K562 (cell line): ENCODE results near the gene TMEM150C. TPM values are rescaled to one million over a fixed set of nuclear protein-coding genes. Genes with fewer than 3 reads are reported as not detected.

Experiments used
- ATAC-seq: fragments of 200-7000 bp; cut with Tn5 transposase; 3 replicates; pipeline ENCODE4 v1.9.1; 2020; ENCODE audit warnings: moderate library complexity
- BruUV-seq: library from RNA; stranded (reverse); fragments of 400-500 nt; replicated peaks from 2 replicates; lab custom pipeline; 2021; lab: Mats Ljungman, UMichigan
- CTCF ChIA-PET: fragments of 300-600 bp; formaldehyde crosslinking; extraction: SDS; loops from one replicate; lab custom pipeline; 2021; ENCODE audit warnings: low intra/inter-chr PET ratio; lab: Yijun Ruan, JAX
- POLR2A ChIA-PET: fragments of 300-600, 350-650 bp; sonication (Branson Sonifier 250); formaldehyde crosslinking; extraction: SDS; loops from one replicate; lab custom pipeline; 2021; ENCODE audit warnings: antibody characterized with exemption, inconsistent platforms; lab: Yijun Ruan, JAX
- DNase-seq, 4 experiments: peaks; one replicate each; pipeline versions ENCODE4 v3.0.0 to v3.0.0-alpha.2; 2011 to 2018; ENCODE audit warnings: low spot score in 3 of 4, mixed read lengths in 3 of 4; ENCODE audit errors: extremely low read depth in 1 of 4
- FAIRE-seq: peaks from 2 replicates; lab custom pipeline; 2011; peaks lifted over from hg19 to GRCh38; lab: Jason Lieb, UNC
- H2AFZ ChIP-seq: 2 replicates; pipeline ENCODE4 v1.6.0; 2011; ENCODE audit warnings: low read depth, low read length, control low read depth, inconsistent platforms
- H3K27ac ChIP-seq: fragments of 200-600 bp; 3 replicates; pipeline ENCODE4 v1.8.0; 2011; ENCODE audit warnings: low read depth, mild to moderate bottlenecking, control low read depth, inconsistent platforms, low read length, moderate library complexity, mixed read lengths; ENCODE audit errors: extremely low read depth
- H3K27me3 ChIP-seq, 2 experiments: fragments of 300-600 bp in 1 of 2; 2 replicates in 1 of 2; 3 replicates in 1 of 2; pipeline versions ENCODE4 v1.6.0 to v1.8.0; 2011; ENCODE audit warnings: inconsistent platforms in 2 of 2, low read length in 2 of 2, mild to moderate bottlenecking in 1 of 2, mixed read lengths in 1 of 2, moderate library complexity in 1 of 2; ENCODE audit not compliant: control insufficient read depth in 2 of 2, insufficient read depth in 2 of 2
- H3K36me3 ChIP-seq: fragments of 300-600 bp; 3 replicates; pipeline ENCODE4 v1.8.0; 2011; ENCODE audit warnings: mild to moderate bottlenecking, low read length, inconsistent platforms; ENCODE audit not compliant: control insufficient read depth, insufficient read depth
- H3K4me1 ChIP-seq, 2 experiments: fragments of 200-600 bp in 1 of 2; replicated peaks in 1 of 2; 2 replicates in 1 of 2; 3 replicates in 1 of 2; pipeline versions ENCODE4 v1.5.1 to v1.8.0; 2011; ENCODE audit warnings: inconsistent platforms in 2 of 2, low read length in 2 of 2, mild to moderate bottlenecking in 1 of 2, mixed read lengths in 1 of 2, moderate library complexity in 1 of 2; ENCODE audit not compliant: control insufficient read depth in 2 of 2, insufficient read depth in 2 of 2
- H3K4me2 ChIP-seq: 2 replicates; pipeline ENCODE4 v1.6.1; 2011; ENCODE audit warnings: low read length, control low read depth, inconsistent platforms, mixed read lengths; ENCODE audit not compliant: insufficient read depth
- H3K4me3 ChIP-seq: fragments of 200-600 bp; sonication (generic), shearing (Covaris generic); 2 replicates; pipeline ENCODE4 v1.5.1; 2016; ENCODE audit warnings: control low read depth, inconsistent platforms
- H3K79me2 ChIP-seq: fragments of 200-600 bp; 3 replicates; pipeline ENCODE4 v1.8.0; 2011; ENCODE audit warnings: low read length, inconsistent platforms; ENCODE audit not compliant: control insufficient read depth, insufficient read depth
- H3K9ac ChIP-seq, 2 experiments: 2 replicates each; pipeline versions ENCODE4 v1.6.0 to v1.6.1; 2011; ENCODE audit warnings: low read depth in 2 of 2, low read length in 2 of 2, control low read depth in 1 of 2, inconsistent platforms in 1 of 2, mild to moderate bottlenecking in 1 of 2, mixed read lengths in 1 of 2; ENCODE audit not compliant: insufficient read depth in 1 of 2
- H3K9me1 ChIP-seq: one replicate; pipeline ENCODE4 v1.6.0; 2011; ENCODE audit warnings: inconsistent platforms, mild to moderate bottlenecking, low read length, moderate library complexity; ENCODE audit not compliant: control insufficient read depth, insufficient read depth
- H3K9me3 ChIP-seq: replicated peaks from 2 replicates; pipeline ENCODE4 v1.5.1; 2011; ENCODE audit warnings: low read depth, low read length, inconsistent platforms; ENCODE audit not compliant: control insufficient read depth, insufficient read depth
- H4K20me1 ChIP-seq: replicated peaks from 2 replicates; pipeline ENCODE4 v1.6.1; 2011; ENCODE audit warnings: low read length, inconsistent platforms, mixed read lengths; ENCODE audit not compliant: control insufficient read depth, insufficient read depth
- EP400 ChIP-seq: fragments of 450-650 bp; IDR thresholded peaks from 2 replicates; pipeline ENCODE4 v1.6.1; 2017; ENCODE audit warnings: antibody characterized with exemption, mild to moderate bottlenecking, moderate library complexity
- FOXK1 ChIP-seq: sonication (generic); formaldehyde crosslinking; IDR thresholded peaks from 2 replicates; pipeline ENCODE4 v1.8.0; 2022; ENCODE audit warnings: missing genetic modification reagents, mild to moderate bottlenecking, borderline replicate concordance
- FOXP1 ChIP-seq: sonication (generic); formaldehyde crosslinking; IDR thresholded peaks from 2 replicates; pipeline ENCODE4 v1.8.0; 2022; ENCODE audit warnings: mild to moderate bottlenecking, missing genetic modification reagents
- GATAD2B ChIP-seq: fragments of 450-650 bp; IDR thresholded peaks from 2 replicates; pipeline ENCODE4 v1.6.1; 2017; ENCODE audit warnings: mild to moderate bottlenecking, borderline replicate concordance
- NEUROD1 ChIP-seq: fragments of 150-350 bp; IDR thresholded peaks from 2 replicates; pipeline ENCODE4 v1.6.1; 2014; ENCODE audit warnings: borderline replicate concordance, low read length, low read depth; ENCODE audit not compliant: partially characterized antibody
- RBM34 ChIP-seq: fragments of 200-400 bp; formaldehyde crosslinking; IDR thresholded peaks from 2 replicates; pipeline ENCODE4 v1.6.1; 2018; ENCODE audit warnings: low read length, borderline replicate concordance; ENCODE audit not compliant: insufficient read depth
- SRSF1 ChIP-seq: fragments of 200-400 bp; formaldehyde crosslinking; IDR thresholded peaks from 2 replicates; pipeline ENCODE4 v1.6.1; 2017; ENCODE audit warnings: mild to moderate bottlenecking, low read depth, low read length, moderate library complexity
- ZBTB17 ChIP-seq: fragments of 450-650 bp; formaldehyde crosslinking; IDR thresholded peaks from 2 replicates; pipeline ENCODE4 v1.4.0; 2020; ENCODE audit warnings: mild to moderate bottlenecking
- ZNF444 ChIP-seq: fragments of 250-450 bp; sonication (Bioruptor Pico); IDR thresholded peaks from 2 replicates; pipeline ENCODE4 v1.4.0; 2020; ENCODE audit warnings: mild to moderate bottlenecking, moderate library complexity
- ZNF668 ChIP-seq: fragments of 250-450 bp; sonication (Bioruptor Pico); IDR thresholded peaks from 2 replicates; pipeline ENCODE4 v1.8.0; 2022; ENCODE audit warnings: mild to moderate bottlenecking, inconsistent platforms
- ZNF766 ChIP-seq: fragments of 200-800 bp; sonication (Bioruptor generic); conservative IDR thresholded peaks from 2 replicates; pipeline ENCODE4 v1.6.1; 2016; ENCODE audit warnings: missing genetic modification characterization, missing compliant biosample characterization
- WGBS: fragments of 100-300 bp; shearing (Covaris generic); methylation state at CpG from one replicate; pipeline ENCODE4 v1.1.6; 2016; ENCODE audit warnings: low coverage, mixed read lengths; ENCODE audit not compliant: insufficient coverage; ENCODE audit errors: missing lambda C conversion rate; 5-methylcytosine and 5-hydroxymethylcytosine counted together
- in situ Hi-C: fragments of 300-500 bp; cut with MboI; formaldehyde crosslinking; loops from 4 replicates; pipeline ENCODE4 v1.15.0; 2018; ENCODE audit warnings: inconsistent platforms, mixed read lengths
- intact Hi-C: fragments of 100-400 bp; cut with micrococcal nuclease; formaldehyde crosslinking; loops from 2 replicates; pipeline ENCODE4 v1.14.2; 2022
- polyA plus RNA-seq, 8 experiments: library from polyadenylated mRNA; depleted of rRNA in 4 of 8; stranded (reverse) in 5 of 8; unstranded in 3 of 8; fragments of >200 nt; fragmentation: Nextera tagmentation in 2 of 8; fragmentation: Illumina TruSeq in 1 of 8; extraction: Ambion mirVana in 2 of 8; extraction: Trizol in 1 of 8; gene quantifications; 2 replicates each; pipeline versions ENCODE4 v1.2.1 to v1.2.3, GENCODE V29; 2011 to 2014; ENCODE audit warnings: inconsistent platforms in 1 of 8, missing spikeins in 1 of 8
- total RNA-seq, 7 experiments: library from RNA; depleted of rRNA in 6 of 7; stranded (reverse); fragments of >200 nt in 6 of 7; fragmentation: Illumina TruSeq in 2 of 7; extraction: Trizol in 2 of 7; gene quantifications; 2 replicates each; pipeline versions ENCODE4 v1.2.1 to v1.2.3, GENCODE V29; 2011 to 2021; ENCODE audit warnings: low replicate concordance in 1 of 7
- TF ChIP-seq, protein P1 (sequence below): sonication (generic); formaldehyde crosslinking; IDR thresholded peaks from 2 replicates; pipeline ENCODE4 v1.8.0; 2022; ENCODE audit warnings: missing genetic modification reagents, mild to moderate bottlenecking, moderate library complexity, borderline replicate concordance
- TF ChIP-seq, protein P2 (sequence below), 2 experiments: fragments of 450-650 bp; IDR thresholded peaks; 2 replicates each; pipeline ENCODE4 v1.6.1; 2016

TMEM150C gene
- total and polyA plus RNA-seq, 9 of the 15 experiments (the other 6 are each of a cell fraction or from before 2014, with no cell fraction given) = 0.07 TPM; not detected in 8

- BruUV-seq = no TSS peak
- no peak for DNase-seq
Observed at GRCh38 chr4:82560853-82561785, 669 bp downstream of the TMEM150C start.

GRCh38 chr4:82559735-82560120 is 2.1 kb downstream of the TMEM150C start:
- peaks cover 38 to 62% of the 10 kb centered on the region in 2 experiments; a peak in 4 of 5 replicates for H3K27me3 ChIP-seq
- TF ChIP-seq RBM34 (no peak), ZNF766 (CRISPR knock-in tag) (no peak), ZNF444 (CRISPR knock-in tag) (no peak)
- TF ChIP-seq, protein P1, sequence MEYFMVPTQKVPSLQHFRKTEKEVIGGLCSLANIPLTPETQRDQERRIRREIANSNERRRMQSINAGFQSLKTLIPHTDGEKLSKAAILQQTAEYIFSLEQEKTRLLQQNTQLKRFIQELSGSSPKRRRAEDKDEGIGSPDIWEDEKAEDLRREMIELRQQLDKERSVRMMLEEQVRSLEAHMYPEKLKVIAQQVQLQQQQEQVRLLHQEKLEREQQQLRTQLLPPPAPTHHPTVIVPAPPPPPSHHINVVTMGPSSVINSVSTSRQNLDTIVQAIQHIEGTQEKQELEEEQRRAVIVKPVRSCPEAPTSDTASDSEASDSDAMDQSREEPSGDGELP (CRISPR knock-in tag) = no peak
- TF ChIP-seq, protein P2, sequence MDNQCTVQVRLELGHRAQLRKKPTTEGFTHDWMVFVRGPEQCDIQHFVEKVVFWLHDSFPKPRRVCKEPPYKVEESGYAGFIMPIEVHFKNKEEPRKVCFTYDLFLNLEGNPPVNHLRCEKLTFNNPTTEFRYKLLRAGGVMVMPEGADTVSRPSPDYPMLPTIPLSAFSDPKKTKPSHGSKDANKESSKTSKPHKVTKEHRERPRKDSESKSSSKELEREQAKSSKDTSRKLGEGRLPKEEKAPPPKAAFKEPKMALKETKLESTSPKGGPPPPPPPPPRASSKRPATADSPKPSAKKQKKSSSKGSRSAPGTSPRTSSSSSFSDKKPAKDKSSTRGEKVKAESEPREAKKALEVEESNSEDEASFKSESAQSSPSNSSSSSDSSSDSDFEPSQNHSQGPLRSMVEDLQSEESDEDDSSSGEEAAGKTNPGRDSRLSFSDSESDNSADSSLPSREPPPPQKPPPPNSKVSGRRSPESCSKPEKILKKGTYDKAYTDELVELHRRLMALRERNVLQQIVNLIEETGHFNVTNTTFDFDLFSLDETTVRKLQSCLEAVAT (IDR thresholded peaks at IDR 0.05) = no peak

More at GRCh38 chr4:82560853-82561785, 669 bp downstream of the TMEM150C start:
- Histone ChIP-seq H3K27ac (no peak overlapping the region), H3K79me2 (no peaks in the 10 kb centered on the region), H4K20me1 (no peaks in the 10 kb centered on the region), H3K9me3 (no peaks in the 10 kb centered on the region), H3K4me2 (no peak overlapping the region), H3K27me3 (peaks cover 35 to 65% of the 10 kb centered on the region in 2 experiments; a peak in 4 of 5 replicates), H3K9ac (no peak overlapping the region), H3K4me3 (no peak overlapping the region), H3K9me1 (no peaks in the 10 kb centered on the region), H2AFZ (no peak overlapping the region), H3K4me1 (no peaks in the 10 kb centered on the region; a peak in 1 of 5 replicates), H3K36me3 (no peaks in the 10 kb centered on the region)
- in situ Hi-C loops = no loop called here
- intact Hi-C loops = no loop called here
- ATAC-seq = no peak
- TF ChIP-seq FOXK1 (CRISPR knock-in tag) (no peak), ZBTB17 (CRISPR knock-in tag) (no peak), EP400 (no peak), GATAD2B (no peak), FOXP1 (CRISPR knock-in tag) (no peak), SRSF1 (no peak), ZNF668 (CRISPR knock-in tag) (no peak), NEUROD1 (no peak)
- no peak for FAIRE-seq
- POLR2A ChIA-PET = interaction anchor here (0.6 kb wide), 1 partner anchor 18 kb away, joined by 3 read pairs; no protein-coding TSS in a partner anchor
- WGBS = 8% methylated on average over 21 of the region's 61 CpGs
- CTCF ChIA-PET = no interaction called here

More at GRCh38 chr4:82559735-82560120, 2.1 kb downstream of the TMEM150C start:
- no peak for ATAC-seq
- Histone ChIP-seq H3K4me1 (no peaks in the 10 kb centered on the region; a peak in 1 of 5 replicates), H3K9ac (no peak overlapping the region), H2AFZ (no peak overlapping the region), H3K79me2 (no peaks in the 10 kb centered on the region), H3K4me2 (no peak overlapping the region), H3K4me3 (no peak overlapping the region), H3K36me3 (no peaks in the 10 kb centered on the region), H3K9me1 (no peaks in the 10 kb centered on the region), H4K20me1 (no peaks in the 10 kb centered on the region), H3K9me3 (no peaks in the 10 kb centered on the region), H3K27ac (no peak overlapping the region)
- no peak for DNase-seq
- in situ Hi-C loops = no loop called here
- POLR2A ChIA-PET = interaction anchor here (0.7 kb wide), 2 partner anchors 60 to 1449 kb away, joined by 3 to 4 read pairs; no protein-coding TSS in a partner anchor
- no TSS peak for BruUV-seq
- WGBS = 0% methylated on average over 4 of the region's 4 CpGs
- peak; percentile 6 for FAIRE-seq
- CTCF ChIA-PET = no interaction called here
- intact Hi-C loops = no loop called here
